ENCODE results near the gene SKOR1.

SKOR1 gene

GRCh38 chr15:67824976-67825880 lies at the start of gene SKOR1:
Gene SKOR1, plus strand, starts transcription at chr15:67825509. Its CDS starts 94 bp downstream, at chr15:67825603.
- no peak within 1 kb of the TSS for H3K27ac ChIP-seq (ENCODE audit: low read depth, low read length)
- peak within 1 kb of the TSS in 2 of 5 donors; percentile 44 to 46 for H3K4me3 ChIP-seq (ENCODE audit: low read depth in 1 of 5, low read length in 5 of 5)
- no peaks in the 10 kb centered on the region for H3K36me3 ChIP-seq (ENCODE audit: control insufficient read depth in 5 of 5, insufficient read depth in 5 of 5, low read length in 5 of 5)
- H3K9me3 ChIP-seq (ENCODE audit: control insufficient read depth in 5 of 5, low read length in 5 of 5), result peaks cover 0 to 3% (median 0%) of the 10 kb centered on the region in 5 donors
- peaks cover 0 to 63% (median 53%) of the 10 kb centered on the region in 5 donors for H3K4me1 ChIP-seq (ENCODE audit: control insufficient read depth in 5 of 5, insufficient read depth in 5 of 5, low read length in 5 of 5)
- H3K27me3 ChIP-seq (ENCODE audit: control insufficient read depth in 5 of 5, insufficient read depth in 4 of 5, low read length in 5 of 5), result peaks cover 70 to 89% (median 80%) of the 10 kb centered on the region in 5 donors
- H3K9ac ChIP-seq (ENCODE audit: low read length in 5 of 5), result no peak within 1 kb of the TSS

GRCh38 chr15:67775998-67776397 lies 49.3 kb upstream of the SKOR1 start:
- Histone ChIP-seq H3K9me3 (ENCODE audit: control insufficient read depth in 5 of 5, low read length in 5 of 5) (no peaks in the 10 kb centered on the region), H3K27ac (ENCODE audit: low read depth, low read length) (no peak overlapping the region), H3K36me3 (ENCODE audit: control insufficient read depth in 5 of 5, insufficient read depth in 5 of 5, low read length in 5 of 5) (peaks cover 0 to 9% (median 5%) of the 10 kb centered on the region in 5 donors), H3K4me3 (ENCODE audit: low read depth in 1 of 5, low read length in 5 of 5) (no peak overlapping the region), H3K4me1 (ENCODE audit: control insufficient read depth in 5 of 5, insufficient read depth in 5 of 5, low read length in 5 of 5) (no peaks in the 10 kb centered on the region), H3K9ac (ENCODE audit: low read length in 5 of 5) (no peak overlapping the region), H3K27me3 (ENCODE audit: control insufficient read depth in 5 of 5, insufficient read depth in 4 of 5, low read length in 5 of 5) (no peaks in the 10 kb centered on the region)

GRCh38 chr15:67776600-67776999 lies 48.7 kb upstream of the SKOR1 start:
- no peak overlapping the region for H3K9ac ChIP-seq (ENCODE audit: low read length in 5 of 5)
- H3K27me3 ChIP-seq (ENCODE audit: control insufficient read depth in 5 of 5, insufficient read depth in 4 of 5, low read length in 5 of 5), result no peaks in the 10 kb centered on the region
- peaks cover 0 to 9% (median 5%) of the 10 kb centered on the region in 5 donors for H3K36me3 ChIP-seq (ENCODE audit: control insufficient read depth in 5 of 5, insufficient read depth in 5 of 5, low read length in 5 of 5)
- H3K27ac ChIP-seq (ENCODE audit: low read depth, low read length), result no peak overlapping the region
- no peaks in the 10 kb centered on the region for H3K9me3 ChIP-seq (ENCODE audit: control insufficient read depth in 5 of 5, low read length in 5 of 5)
- no peak overlapping the region for H3K4me3 ChIP-seq (ENCODE audit: low read depth in 1 of 5, low read length in 5 of 5)
- H3K4me1 ChIP-seq (ENCODE audit: control insufficient read depth in 5 of 5, insufficient read depth in 5 of 5, low read length in 5 of 5), result no peaks in the 10 kb centered on the region

GRCh38 chr15:67777071-67777470 lies 48.2 kb upstream of the SKOR1 start:
- Histone ChIP-seq H3K4me3 (ENCODE audit: low read depth in 1 of 5, low read length in 5 of 5) (no peak overlapping the region), H3K36me3 (ENCODE audit: control insufficient read depth in 5 of 5, insufficient read depth in 5 of 5, low read length in 5 of 5) (peaks cover 0 to 9% (median 5%) of the 10 kb centered on the region in 5 donors), H3K27me3 (ENCODE audit: control insufficient read depth in 5 of 5, insufficient read depth in 4 of 5, low read length in 5 of 5) (no peaks in the 10 kb centered on the region), H3K27ac (ENCODE audit: low read depth, low read length) (no peak overlapping the region), H3K9ac (ENCODE audit: low read length in 5 of 5) (no peak overlapping the region), H3K4me1 (ENCODE audit: control insufficient read depth in 5 of 5, insufficient read depth in 5 of 5, low read length in 5 of 5) (no peaks in the 10 kb centered on the region), H3K9me3 (ENCODE audit: control insufficient read depth in 5 of 5, low read length in 5 of 5) (no peaks in the 10 kb centered on the region)

- Histone ChIP-seq H3K27ac (ENCODE audit: low read depth, low read length) (no peak overlapping the region), H3K36me3 (ENCODE audit: control insufficient read depth in 5 of 5, insufficient read depth in 5 of 5, low read length in 5 of 5) (peaks cover 1 to 10% (median 5%) of the 10 kb centered on the region in 5 donors), H3K9me3 (ENCODE audit: control insufficient read depth in 5 of 5, low read length in 5 of 5) (no peaks in the 10 kb centered on the region), H3K4me1 (ENCODE audit: control insufficient read depth in 5 of 5, insufficient read depth in 5 of 5, low read length in 5 of 5) (no peaks in the 10 kb centered on the region), H3K4me3 (ENCODE audit: low read depth in 1 of 5, low read length in 5 of 5) (no peak overlapping the region), H3K27me3 (ENCODE audit: control insufficient read depth in 5 of 5, insufficient read depth in 4 of 5, low read length in 5 of 5) (no peaks in the 10 kb centered on the region), H3K9ac (ENCODE audit: low read length in 5 of 5) (no peak overlapping the region)
Observed at GRCh38 chr15:67777773-67778172, 47.5 kb upstream of the SKOR1 start.

- Histone ChIP-seq H3K4me1 (ENCODE audit: control insufficient read depth in 5 of 5, insufficient read depth in 5 of 5, low read length in 5 of 5) (no peaks in the 10 kb centered on the region), H3K27me3 (ENCODE audit: control insufficient read depth in 5 of 5, insufficient read depth in 4 of 5, low read length in 5 of 5) (no peaks in the 10 kb centered on the region)
Observed at GRCh38 chr15:67778968-67779548, 46.3 kb upstream of the SKOR1 start.

GRCh38 chr15:67779549-67780111 lies 45.7 kb upstream of the SKOR1 start:
- H3K27me3 ChIP-seq (ENCODE audit: control insufficient read depth in 5 of 5, insufficient read depth in 4 of 5, low read length in 5 of 5), result no peaks in the 10 kb centered on the region
- H3K27ac ChIP-seq (ENCODE audit: low read depth, low read length), result no peak overlapping the region
- H3K36me3 ChIP-seq (ENCODE audit: control insufficient read depth in 5 of 5, insufficient read depth in 5 of 5, low read length in 5 of 5), result peaks cover 7 to 18% (median 10%) of the 10 kb centered on the region in 5 donors
- no peaks in the 10 kb centered on the region for H3K9me3 ChIP-seq (ENCODE audit: control insufficient read depth in 5 of 5, low read length in 5 of 5)
- no peak overlapping the region for H3K4me3 ChIP-seq (ENCODE audit: low read depth in 1 of 5, low read length in 5 of 5)
- H3K9ac ChIP-seq (ENCODE audit: low read length in 5 of 5), result no peak overlapping the region
- no peaks in the 10 kb centered on the region for H3K4me1 ChIP-seq (ENCODE audit: control insufficient read depth in 5 of 5, insufficient read depth in 5 of 5, low read length in 5 of 5)

More at GRCh38 chr15:67778968-67779548, 46.3 kb upstream of the SKOR1 start:
- H3K27ac ChIP-seq (ENCODE audit: low read depth, low read length), result no peak overlapping the region
- H3K4me3 ChIP-seq (ENCODE audit: low read depth in 1 of 5, low read length in 5 of 5), result no peak overlapping the region
- H3K36me3 ChIP-seq (ENCODE audit: control insufficient read depth in 5 of 5, insufficient read depth in 5 of 5, low read length in 5 of 5), result peaks cover 6 to 19% (median 10%) of the 10 kb centered on the region in 5 donors
- no peak overlapping the region for H3K9ac ChIP-seq (ENCODE audit: low read length in 5 of 5)
- no peaks in the 10 kb centered on the region for H3K9me3 ChIP-seq (ENCODE audit: control insufficient read depth in 5 of 5, low read length in 5 of 5)

GRCh38 chr15:67781061-67781460 lies 44.2 kb upstream of the SKOR1 start:
- Histone ChIP-seq H3K9me3 (ENCODE audit: control insufficient read depth in 5 of 5, low read length in 5 of 5) (no peaks in the 10 kb centered on the region), H3K36me3 (ENCODE audit: control insufficient read depth in 5 of 5, insufficient read depth in 5 of 5, low read length in 5 of 5) (peaks cover 7 to 20% (median 11%) of the 10 kb centered on the region in 5 donors), H3K4me1 (ENCODE audit: control insufficient read depth in 5 of 5, insufficient read depth in 5 of 5, low read length in 5 of 5) (no peaks in the 10 kb centered on the region)

GRCh38 chr15:67781907-67782690 lies 43.2 kb upstream of the SKOR1 start:
- Histone ChIP-seq H3K27me3 (ENCODE audit: control insufficient read depth in 5 of 5, insufficient read depth in 4 of 5, low read length in 5 of 5) (no peaks in the 10 kb centered on the region), H3K27ac (ENCODE audit: low read depth, low read length) (no peak overlapping the region)

More at GRCh38 chr15:67781061-67781460, 44.2 kb upstream of the SKOR1 start:
- Histone ChIP-seq H3K9ac (ENCODE audit: low read length in 5 of 5) (no peak overlapping the region), H3K4me3 (ENCODE audit: low read depth in 1 of 5, low read length in 5 of 5) (no peak overlapping the region), H3K27me3 (ENCODE audit: control insufficient read depth in 5 of 5, insufficient read depth in 4 of 5, low read length in 5 of 5) (no peaks in the 10 kb centered on the region), H3K27ac (ENCODE audit: low read depth, low read length) (no peak overlapping the region)

More at GRCh38 chr15:67781907-67782690, 43.2 kb upstream of the SKOR1 start:
- Histone ChIP-seq H3K4me1 (ENCODE audit: control insufficient read depth in 5 of 5, insufficient read depth in 5 of 5, low read length in 5 of 5) (no peaks in the 10 kb centered on the region), H3K36me3 (ENCODE audit: control insufficient read depth in 5 of 5, insufficient read depth in 5 of 5, low read length in 5 of 5) (peaks cover 7 to 23% (median 11%) of the 10 kb centered on the region in 5 donors), H3K4me3 (ENCODE audit: low read depth in 1 of 5, low read length in 5 of 5) (no peak overlapping the region), H3K9ac (ENCODE audit: low read length in 5 of 5) (no peak overlapping the region), H3K9me3 (ENCODE audit: control insufficient read depth in 5 of 5, low read length in 5 of 5) (no peaks in the 10 kb centered on the region)

All from subcutaneous abdominal adipose tissue (tissue), 5 donors.